ENCODE measurements around the gene IQSEC1.

IQSEC1 gene

GRCh38 chr3:12938258-12938711 lies 134.9 kb downstream of the IQSEC1 start:
- DNase-seq (ENCODE audit: low spot score) (no peak), ATAC-seq (ENCODE audit: low read depth) (no peak)
- H3K4me3 ChIP-seq (ENCODE audit: severe bottlenecking), result no peak overlapping the region
- TF ChIP-seq CTCF (IDR thresholded peaks at IDR 0.05; ENCODE audit: poor library complexity, severe bottlenecking), result no peak
- H3K36me3 ChIP-seq (ENCODE audit: low read depth), result no peaks in the 10 kb centered on the region
- H3K9me3 ChIP-seq (ENCODE audit: severe bottlenecking), result no peaks in the 10 kb centered on the region
- no peaks in the 10 kb centered on the region for H3K4me1 ChIP-seq (ENCODE audit: insufficient read depth, poor library complexity, severe bottlenecking)
- no peak overlapping the region for H3K27ac ChIP-seq (ENCODE audit: poor library complexity, severe bottlenecking)
- H3K27me3 ChIP-seq (ENCODE audit: insufficient read depth, poor library complexity, severe bottlenecking), result no peaks in the 10 kb centered on the region

- H3K36me3 ChIP-seq (ENCODE audit: low read depth), result no peaks in the 10 kb centered on the region
- DNase-seq (ENCODE audit: low spot score) (no peak), ATAC-seq (ENCODE audit: low read depth) (no peak)
- H3K27me3 ChIP-seq (ENCODE audit: insufficient read depth, poor library complexity, severe bottlenecking), result no peaks in the 10 kb centered on the region
- no peaks in the 10 kb centered on the region for H3K9me3 ChIP-seq (ENCODE audit: severe bottlenecking)
- H3K27ac ChIP-seq (ENCODE audit: poor library complexity, severe bottlenecking), result no peak overlapping the region
- no peaks in the 10 kb centered on the region for H3K4me1 ChIP-seq (ENCODE audit: insufficient read depth, poor library complexity, severe bottlenecking)
- no peak for TF ChIP-seq CTCF (IDR thresholded peaks at IDR 0.05; ENCODE audit: poor library complexity, severe bottlenecking)
- no peak overlapping the region for H3K4me3 ChIP-seq (ENCODE audit: severe bottlenecking)
Measured at GRCh38 chr3:12935861-12936830, 137.1 kb downstream of the IQSEC1 start.

GRCh38 chr3:12935023-12935860 lies 138.0 kb downstream of the IQSEC1 start:
- TF ChIP-seq CTCF (IDR thresholded peaks at IDR 0.05; ENCODE audit: poor library complexity, severe bottlenecking), result no peak
- ATAC-seq (ENCODE audit: low read depth) (no peak), DNase-seq (ENCODE audit: low spot score) (no peak)
- Histone ChIP-seq H3K4me3 (ENCODE audit: severe bottlenecking) (no peak overlapping the region), H3K27me3 (ENCODE audit: insufficient read depth, poor library complexity, severe bottlenecking) (no peaks in the 10 kb centered on the region), H3K27ac (ENCODE audit: poor library complexity, severe bottlenecking) (no peak overlapping the region), H3K9me3 (ENCODE audit: severe bottlenecking) (no peaks in the 10 kb centered on the region), H3K36me3 (ENCODE audit: low read depth) (no peaks in the 10 kb centered on the region), H3K4me1 (ENCODE audit: insufficient read depth, poor library complexity, severe bottlenecking) (no peaks in the 10 kb centered on the region)

- no peak for TF ChIP-seq CTCF (IDR thresholded peaks at IDR 0.05; ENCODE audit: poor library complexity, severe bottlenecking)
Measured at GRCh38 chr3:12934431-12934830, 138.8 kb downstream of the IQSEC1 start.

More at GRCh38 chr3:12934431-12934830, 138.8 kb downstream of the IQSEC1 start:
- no peaks in the 10 kb centered on the region for H3K36me3 ChIP-seq (ENCODE audit: low read depth)
- DNase-seq (ENCODE audit: low spot score) (no peak), ATAC-seq (ENCODE audit: low read depth) (no peak)
- no peaks in the 10 kb centered on the region for H3K27me3 ChIP-seq (ENCODE audit: insufficient read depth, poor library complexity, severe bottlenecking)
- no peak overlapping the region for H3K4me3 ChIP-seq (ENCODE audit: severe bottlenecking)
- no peaks in the 10 kb centered on the region for H3K4me1 ChIP-seq (ENCODE audit: insufficient read depth, poor library complexity, severe bottlenecking)
- no peaks in the 10 kb centered on the region for H3K9me3 ChIP-seq (ENCODE audit: severe bottlenecking)
- no peak overlapping the region for H3K27ac ChIP-seq (ENCODE audit: poor library complexity, severe bottlenecking)

Measured in RWPE2 (cell line).